Midbrain (tissue), 1 donor: Measurements from ENCODE around the gene ITPR3.
A peak's percentile ranks its signal among the peaks of the same experiment; 100 is the strongest.

Source experiments
- DNase-seq: peaks from one replicate; lab custom pipeline; 2025; lab: John Stamatoyannopoulos, UW

Gene ITPR3

GRCh38 chr6:33670086-33670660 is 49.1 kb downstream of the ITPR3 start:
- no peak for DNase-seq

DNA sequence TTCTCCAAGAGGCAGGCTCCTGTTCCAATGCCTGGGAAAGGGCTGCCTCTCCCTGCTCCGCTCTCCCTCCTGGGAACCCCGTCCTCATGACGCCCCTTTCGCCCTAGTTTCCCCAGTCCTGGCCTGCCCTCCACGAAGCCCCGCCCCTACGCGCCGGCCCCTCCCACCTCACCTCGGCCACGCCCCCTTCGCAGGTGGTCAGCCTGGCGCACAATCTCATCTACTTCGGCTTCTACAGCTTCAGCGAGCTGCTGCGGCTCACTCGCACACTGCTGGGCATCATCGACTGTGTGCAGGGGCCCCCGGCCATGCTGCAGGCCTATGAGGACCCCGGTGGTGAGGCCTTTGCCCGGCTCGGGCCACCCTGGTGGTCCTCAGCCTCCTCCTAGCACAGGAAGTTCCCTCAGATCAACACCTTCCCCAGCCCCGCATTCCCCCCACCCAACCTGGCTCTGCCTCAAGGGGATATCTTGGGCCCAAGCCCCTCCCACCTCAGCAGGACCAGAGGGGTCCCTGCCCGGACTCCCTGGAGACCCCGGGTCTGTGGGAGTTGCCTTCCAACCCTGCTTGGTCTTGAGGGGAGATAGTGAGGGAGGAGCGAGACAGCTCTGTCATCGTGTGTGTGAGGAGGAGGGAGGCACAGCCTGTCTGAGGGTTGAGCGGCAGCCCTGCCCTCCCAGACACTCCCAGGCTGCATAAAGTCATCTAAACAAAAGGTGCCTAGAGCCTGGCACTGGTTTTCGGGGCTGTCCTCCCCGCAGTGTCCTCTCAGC is 50.0 kb downstream of the ITPR3 start:
- no peak for DNase-seq

DNA sequence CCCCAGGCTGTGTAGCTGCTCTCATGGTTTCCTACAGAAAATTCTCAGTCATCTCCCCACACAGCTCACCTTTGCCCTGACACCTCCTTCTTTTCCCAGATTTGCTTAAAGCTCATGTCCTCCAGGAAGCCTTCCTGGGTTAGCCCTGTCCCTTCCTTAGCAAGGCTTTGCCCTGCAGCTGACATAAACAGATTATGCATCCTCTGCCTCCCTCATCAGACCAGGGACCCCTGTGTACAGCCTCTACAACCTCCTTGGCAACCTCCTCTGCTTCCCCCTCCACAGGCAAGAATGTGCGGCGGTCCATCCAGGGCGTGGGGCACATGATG is 50.6 kb downstream of the ITPR3 start:
- DNase-seq, result no peak

- DNase-seq, result no peak
Observed at GRCh38 chr6:33672808-33673207, 51.7 kb downstream of the ITPR3 start.

DNA sequence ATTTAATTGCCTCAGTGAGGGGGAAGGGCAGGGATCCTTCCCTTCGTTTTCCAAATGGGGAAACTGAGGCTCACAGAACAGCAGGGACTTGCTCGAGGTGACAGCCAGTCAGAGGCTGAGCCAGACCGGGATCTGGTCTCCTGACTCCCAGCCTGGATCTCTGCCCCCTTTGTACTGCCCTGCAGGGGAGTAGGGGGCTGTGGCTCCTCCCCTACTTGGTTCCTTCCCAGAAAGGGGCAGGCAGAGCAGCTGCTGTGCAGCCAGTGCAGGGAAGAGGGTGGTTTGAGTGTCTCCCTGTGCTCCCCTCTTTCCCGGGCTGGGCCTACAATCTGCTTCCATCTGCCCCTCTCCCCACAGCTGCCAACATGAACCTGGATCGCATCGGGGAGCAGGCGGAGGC is 52.7 kb downstream of the ITPR3 start:
- no peak for DNase-seq

GRCh38 chr6:33675968-33676367 is 54.8 kb downstream of the ITPR3 start:
- DNase-seq, result no peak

DNA sequence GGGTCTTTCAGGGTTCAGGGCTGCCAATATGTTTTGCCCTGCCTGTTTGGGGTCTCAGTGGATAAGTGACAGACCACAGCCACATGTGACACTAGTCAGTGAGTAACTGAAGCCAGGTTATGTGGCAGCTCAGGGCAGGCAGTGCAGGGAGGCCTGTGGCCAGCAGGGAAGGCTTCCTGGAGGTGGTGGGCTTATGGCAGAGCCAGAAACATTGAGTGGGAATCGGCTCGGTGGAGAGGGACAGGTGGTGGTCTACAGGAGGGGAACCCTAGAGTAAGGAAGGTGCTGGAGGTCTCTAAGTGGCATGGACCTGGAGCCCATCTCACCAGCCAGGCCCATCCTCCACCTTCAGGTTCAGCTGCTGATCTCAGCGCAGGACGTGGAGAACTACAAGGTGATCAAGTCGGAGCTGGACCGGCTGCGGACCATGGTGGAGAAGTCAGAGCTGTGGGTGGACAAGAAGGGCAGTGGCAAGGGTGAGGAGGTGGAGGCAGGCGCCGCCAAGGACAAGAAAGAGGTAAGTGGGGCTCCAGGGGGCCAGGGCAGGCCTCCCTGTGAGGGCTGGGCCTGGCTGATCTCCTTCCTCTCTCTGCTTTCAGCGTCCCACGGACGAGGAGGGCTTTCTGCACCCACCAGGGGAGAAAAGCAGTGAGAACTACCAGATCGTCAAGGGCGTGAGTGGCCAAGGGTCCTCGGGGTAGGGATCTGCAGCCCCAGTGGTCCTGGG is 55.5 kb downstream of the ITPR3 start:
- no peak for DNase-seq

DNA sequence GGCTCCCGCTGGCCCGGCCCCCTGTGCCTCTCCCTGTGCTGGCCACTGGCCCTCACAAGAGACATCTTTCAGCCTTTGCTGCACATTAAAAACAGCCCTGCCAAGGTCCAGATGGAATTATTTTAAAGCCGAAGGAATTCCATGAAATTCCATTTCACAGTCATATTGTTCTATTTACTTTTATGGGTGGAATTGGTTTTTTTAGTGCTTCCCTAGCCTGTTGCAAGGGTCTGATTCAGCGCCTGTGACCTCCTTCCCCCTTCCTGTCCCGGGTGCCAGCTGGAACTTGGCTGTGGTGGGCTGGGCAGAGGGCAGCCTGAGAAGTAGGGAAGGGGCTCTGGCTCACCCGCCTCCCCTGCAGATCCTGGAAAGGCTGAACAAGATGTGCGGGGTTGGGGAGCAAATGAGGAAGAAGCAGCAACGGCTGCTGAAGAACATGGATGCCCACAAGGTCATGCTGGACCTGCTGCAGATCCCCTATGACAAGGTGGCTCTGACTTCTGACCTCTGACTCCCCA is 56.1 kb downstream of the ITPR3 start:
- DNase-seq, result no peak

DNA sequence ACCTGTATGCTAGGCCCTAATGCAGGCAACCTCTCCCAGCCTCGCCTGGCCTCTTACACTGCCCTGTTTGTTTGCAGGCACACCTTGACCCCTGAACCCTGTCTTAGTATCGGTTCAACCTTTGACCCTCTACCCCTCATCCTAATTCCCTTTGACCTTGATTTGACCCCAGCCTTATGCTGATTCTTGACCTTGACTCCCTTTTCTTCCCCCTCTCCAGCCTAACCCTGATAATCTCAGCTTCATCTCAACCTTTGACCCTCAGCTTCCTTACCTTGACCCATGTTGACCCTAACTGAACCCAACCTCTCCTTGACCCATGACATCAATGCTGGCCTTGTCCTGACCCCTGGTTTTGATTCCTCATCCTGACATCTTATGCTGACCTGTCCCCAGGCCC is 56.6 kb downstream of the ITPR3 start:
- DNase-seq, result no peak

DNA sequence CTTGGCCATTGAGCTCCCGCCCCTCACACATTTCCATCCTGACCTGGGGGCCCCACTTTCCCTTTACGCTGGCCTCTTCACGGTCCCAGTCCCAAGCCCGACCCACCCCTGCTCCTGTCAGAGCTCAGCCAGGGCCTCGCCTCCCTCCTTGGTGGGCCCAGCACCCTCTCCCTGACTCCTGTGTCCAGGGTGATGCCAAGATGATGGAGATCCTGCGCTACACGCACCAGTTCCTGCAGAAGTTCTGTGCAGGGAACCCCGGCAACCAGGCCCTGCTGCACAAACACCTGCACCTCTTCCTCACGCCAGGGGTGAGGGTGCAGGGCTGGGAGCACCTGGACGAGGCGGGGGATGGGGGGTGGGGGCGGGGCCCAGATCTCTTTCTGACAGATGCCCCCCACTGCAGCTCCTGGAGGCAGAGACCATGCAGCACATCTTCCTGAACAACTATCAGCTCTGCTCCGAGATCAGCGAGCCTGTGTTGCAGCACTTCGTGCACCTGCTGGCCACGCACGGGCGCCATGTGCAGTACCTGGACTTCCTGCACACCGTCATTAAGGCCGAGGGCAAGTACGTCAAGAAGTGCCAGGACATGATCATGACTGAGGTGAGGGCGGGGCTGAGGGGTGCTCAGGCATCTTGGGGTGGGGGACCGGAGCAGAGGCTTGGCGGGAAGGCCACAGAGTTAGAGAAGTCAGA is 57.3 kb downstream of the ITPR3 start:
- no peak for DNase-seq

DNA sequence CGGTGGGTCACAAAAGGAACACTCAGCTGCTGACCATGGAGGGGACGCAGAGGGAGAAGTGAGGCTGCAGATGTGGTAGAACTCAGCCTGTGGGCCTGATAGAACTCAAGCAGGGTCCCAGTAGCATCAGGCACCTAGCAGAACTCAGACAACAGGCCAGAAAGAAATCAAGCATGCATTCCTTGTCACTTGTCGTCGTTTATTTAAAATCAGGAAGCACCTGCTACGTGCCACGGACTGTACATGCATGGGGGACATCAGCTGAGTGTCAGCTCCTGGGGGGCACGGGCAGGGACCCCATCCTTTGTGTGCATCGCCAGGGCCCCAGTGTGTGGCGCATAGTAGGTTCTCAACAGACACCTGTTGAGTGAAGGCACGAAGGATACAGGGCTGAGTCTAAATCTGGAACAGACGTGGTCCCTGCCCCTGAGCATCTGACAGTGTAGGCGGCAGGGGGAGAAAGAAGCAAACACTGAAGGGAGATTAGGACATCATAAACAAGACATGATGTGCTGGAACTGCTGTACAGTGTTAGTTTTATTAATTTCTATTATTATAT is 57.9 kb downstream of the ITPR3 start:
- DNase-seq, result no peak

DNA sequence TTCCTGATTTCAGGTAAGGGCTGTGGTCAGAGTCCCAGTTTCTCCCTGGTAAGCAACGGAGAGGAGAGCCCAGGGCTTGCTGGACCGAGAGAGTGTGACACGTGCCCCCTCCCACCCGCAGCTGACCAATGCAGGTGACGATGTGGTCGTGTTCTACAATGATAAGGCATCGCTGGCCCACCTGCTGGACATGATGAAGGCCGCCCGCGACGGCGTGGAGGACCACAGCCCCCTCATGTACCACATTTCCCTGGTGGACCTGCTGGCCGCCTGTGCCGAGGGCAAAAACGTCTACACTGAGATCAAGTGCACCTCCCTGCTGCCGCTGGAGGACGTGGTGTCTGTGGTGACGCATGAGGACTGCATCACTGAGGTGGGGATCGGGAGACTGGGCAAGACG is 58.6 kb downstream of the ITPR3 start:
- no peak for DNase-seq

DNA sequence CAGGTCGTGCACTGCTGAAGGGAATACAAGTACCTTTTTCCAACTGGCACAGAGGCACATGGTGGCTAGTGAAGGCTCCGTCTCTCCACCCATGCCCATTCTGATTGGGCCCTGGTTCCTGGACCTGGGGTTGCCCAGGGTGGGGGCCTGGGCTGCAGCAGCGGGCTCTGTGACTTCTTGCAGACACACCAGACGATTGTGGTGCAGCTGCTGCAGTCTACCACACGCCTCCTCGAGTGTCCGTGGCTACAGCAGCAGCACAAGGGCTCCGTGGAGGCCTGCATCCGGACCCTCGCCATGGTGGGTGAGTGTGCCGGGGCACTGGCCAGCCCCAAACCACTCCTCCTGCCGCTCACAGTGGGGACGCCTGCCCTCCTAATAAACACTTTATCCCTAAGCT is 61.2 kb downstream of the ITPR3 start:
- no peak for DNase-seq

GRCh38 chr6:33683051-33683571 is 62.0 kb downstream of the ITPR3 start:
- DNase-seq, result peak; percentile 60

GRCh38 chr6:33683576-33684427 is 62.7 kb downstream of the ITPR3 start:
- no peak for DNase-seq

- no peak for DNase-seq
Observed at GRCh38 chr6:33684428-33684896, 63.3 kb downstream of the ITPR3 start.

DNA sequence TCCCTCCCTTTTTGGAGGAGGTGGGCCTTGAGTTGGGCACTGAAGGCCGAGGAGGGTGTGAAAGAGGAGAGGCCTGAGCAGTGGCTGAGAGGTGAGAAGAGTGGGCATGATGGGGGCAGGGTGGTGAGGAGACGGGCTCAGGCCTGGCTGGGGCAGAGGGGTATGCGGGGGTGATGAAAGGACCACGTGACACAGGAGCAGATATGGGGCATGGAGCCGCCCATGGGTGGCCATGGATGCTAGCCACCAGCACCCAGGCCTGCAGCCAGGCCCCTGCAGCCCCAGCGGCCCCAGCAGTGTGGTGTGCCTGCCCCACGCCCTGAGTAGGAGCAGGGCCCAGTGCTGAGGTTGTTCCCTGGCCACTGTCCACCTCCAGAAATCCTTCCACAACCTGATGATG is 63.9 kb downstream of the ITPR3 start:
- DNase-seq, result no peak

- DNase-seq, result no peak
Observed at GRCh38 chr6:33685411-33686224, 64.5 kb downstream of the ITPR3 start.

- no peak for DNase-seq
Observed at GRCh38 chr6:33686225-33686924, 65.3 kb downstream of the ITPR3 start.
